M059J (cell line): ENCODE results near the gene TINAG. TPM values are rescaled to one million over a fixed set of nuclear protein-coding genes. Genes with fewer than 3 reads are reported as not detected.

Experiments used
- DNase-seq: peaks from one replicate; pipeline ENCODE4 v3.0.0-alpha.2; 2012; ENCODE audit warnings: low read depth
- total RNA-seq: library from RNA; depleted of rRNA; stranded (reverse); fragments of >200 nt; shearing (Covaris generic); gene quantifications from 2 replicates; pipeline ENCODE4 v1.2.3, GENCODE V29; 2014; rRNA removed

The TINAG gene
- total RNA-seq, 1 experiment from 2014 or later, result not detected

DNA sequence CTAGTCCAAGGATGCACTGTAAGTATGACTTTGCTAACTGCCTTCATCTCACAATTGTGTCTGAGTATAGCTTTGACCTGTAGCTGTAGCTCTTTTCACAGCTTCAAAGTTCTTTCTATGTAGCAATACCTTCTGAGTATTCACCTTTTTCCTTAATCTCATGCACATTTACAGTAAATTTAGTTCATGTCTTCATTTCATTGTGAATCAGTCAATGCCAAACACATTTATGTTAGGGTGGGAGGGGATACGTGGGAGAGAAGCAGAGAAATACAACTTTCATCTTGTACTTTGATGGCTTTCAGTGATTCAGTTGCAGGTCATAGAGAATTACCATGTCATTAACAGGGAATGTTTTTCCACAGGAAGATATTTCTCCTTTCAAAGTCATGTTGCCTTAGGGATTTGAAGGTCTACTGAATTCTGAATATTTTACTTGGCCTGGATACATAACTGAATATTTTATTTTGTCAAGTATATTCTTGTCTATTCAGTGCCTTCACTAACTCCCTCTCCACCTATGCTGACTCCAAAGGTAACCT lies 119.2 kb downstream of the TINAG start:
- DNase-seq, result no peak

DNA sequence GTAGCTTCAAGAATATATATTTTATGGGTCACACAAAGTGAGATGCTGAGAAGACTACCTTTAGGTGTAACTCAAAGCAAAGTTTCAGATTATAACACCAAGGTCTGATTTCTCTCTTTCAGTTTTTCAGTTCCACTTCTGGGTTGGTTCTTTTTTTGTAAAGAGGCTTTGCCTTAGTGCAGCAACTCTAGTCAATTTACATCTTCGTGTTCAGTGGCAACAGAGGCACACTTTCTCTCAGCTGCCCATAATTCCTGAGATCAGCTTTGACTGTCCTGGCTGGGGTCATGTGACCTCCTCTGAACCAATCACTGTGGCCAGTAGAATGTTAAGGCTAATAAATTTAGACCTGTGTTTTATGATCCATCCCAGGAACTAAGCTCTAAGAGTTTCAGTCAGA lies 120.2 kb downstream of the TINAG start:
- DNase-seq, result no peak

DNA sequence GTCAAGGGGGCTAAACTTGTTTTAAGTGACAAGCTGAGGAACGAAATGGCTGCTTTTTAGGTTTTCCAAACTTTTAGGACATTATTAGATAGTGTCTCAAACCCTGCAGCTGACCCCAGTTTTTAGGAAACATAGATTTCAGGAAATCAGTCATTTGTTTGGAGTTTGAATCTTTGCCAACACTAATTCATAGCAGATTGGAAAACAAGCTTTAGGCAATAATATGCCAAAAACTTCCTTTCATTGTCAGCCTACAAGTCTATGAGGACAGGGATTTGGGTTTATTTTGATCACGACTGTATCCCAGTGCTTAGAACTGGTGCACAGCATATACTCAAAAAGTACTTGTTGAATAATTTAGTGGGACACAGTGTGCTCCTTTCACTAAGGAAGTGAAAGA lies 123.2 kb downstream of the TINAG start:
- no peak for DNase-seq

Other genes with a start within 250 kb of the TINAG start
- gene MLIP, start 197.0 kb upstream of the TINAG start, total RNA-seq, result not detected in 2 replicates